ENCODE data around the gene SLC35E2B.

DNA sequence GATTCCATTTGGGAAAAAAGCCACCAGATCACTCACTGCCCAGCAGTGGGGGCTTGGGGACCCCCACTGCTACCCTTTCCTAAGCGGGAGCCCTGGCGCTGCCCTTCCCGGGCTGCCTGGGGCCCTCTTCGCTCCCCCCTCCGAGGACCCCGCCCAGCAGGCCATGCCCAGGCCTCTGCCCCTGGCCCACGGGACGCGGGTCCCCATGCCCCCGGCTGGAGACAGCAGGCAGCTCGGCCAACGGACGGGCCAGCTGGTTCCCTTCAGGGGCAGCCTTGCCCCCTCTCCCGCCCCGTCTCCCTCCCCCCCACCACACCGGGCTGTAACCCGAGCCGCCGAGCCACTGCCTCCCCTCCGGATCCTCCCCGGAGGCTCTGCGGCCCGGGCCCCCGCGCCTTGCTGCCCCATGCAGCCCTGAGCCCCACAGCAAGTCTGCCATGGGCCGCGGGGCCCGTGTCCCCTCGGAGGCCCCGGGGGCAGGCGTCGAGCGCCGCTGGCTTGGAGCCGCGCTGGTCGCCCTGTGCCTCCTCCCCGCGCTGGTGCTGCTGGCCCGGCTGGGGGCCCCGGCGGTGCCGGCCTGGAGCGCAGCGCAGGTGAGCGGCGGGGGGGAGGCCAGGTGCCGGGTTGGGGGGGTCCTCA is 60.7 kb downstream of the SLC35E2B start, which contains the start of gene MMP23B:
- no peak for TF ChIP-seq ARNTL (CRISPR knock-in tag; IDR thresholded peaks at IDR 0.05; ENCODE audit: borderline replicate concordance, low read depth)
- TF ChIP-seq ZFP3 (CRISPR knock-in tag; IDR thresholded peaks at IDR 0.05): no peak
- TF ChIP-seq ZFP30 (CRISPR knock-in tag; IDR thresholded peaks at IDR 0.05): no peak
- no peak for TF ChIP-seq OSR1 (CRISPR knock-in tag; IDR thresholded peaks at IDR 0.05)

Measured in SK-N-SH treated with all-trans-retinoic acid at 6 μM for 48 hours (cell line).